Breast epithelium (tissue), 3 donors: ENCODE measurements around the gene FMC1.

Source experiments
- POLR2A ChIP-seq: fragments of 450-650 bp; IDR thresholded peaks from one replicate; pipeline ENCODE4 v1.6.1; 2016; ENCODE audit warnings: antibody characterized with exemption, mild to moderate bottlenecking, moderate library complexity
- POLR2AphosphoS5 ChIP-seq, 3 donors: sonication (generic); formaldehyde crosslinking; IDR thresholded peaks; one replicate each; pipeline ENCODE4 v1.6.1; 2017; ENCODE audit warnings: antibody characterized with exemption in 3 of 3
- TF ChIP-seq, protein P1 (sequence below), 3 donors: fragments of 450-650 bp; IDR thresholded peaks; one replicate each; pipeline ENCODE4 v1.5.1; 2016 to 2017; ENCODE audit warnings: antibody characterized with exemption in 3 of 3, mild to moderate bottlenecking in 3 of 3, moderate library complexity in 3 of 3

DNA sequence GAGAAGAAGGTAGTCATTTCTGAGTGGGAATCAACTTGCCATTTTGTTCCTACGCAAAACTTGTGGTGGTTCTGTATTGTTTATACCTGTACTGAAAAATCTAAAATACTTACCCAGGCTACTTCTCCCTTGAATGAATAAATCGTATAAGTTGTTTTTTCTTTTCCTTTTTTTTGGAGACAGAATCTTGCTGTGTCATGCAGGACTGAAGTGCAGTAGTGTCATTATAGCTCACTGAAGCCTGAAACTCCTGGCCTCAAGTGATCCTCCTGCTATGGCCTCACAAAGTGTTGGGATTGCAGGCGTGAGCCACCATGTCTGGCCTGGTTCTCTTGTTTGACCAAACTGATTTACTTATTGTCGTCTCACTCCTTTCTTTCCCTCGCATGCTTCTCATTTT lies 46.5 kb downstream of the FMC1 start:
- TF ChIP-seq POLR2A: no peak
- TF ChIP-seq, protein P1, sequence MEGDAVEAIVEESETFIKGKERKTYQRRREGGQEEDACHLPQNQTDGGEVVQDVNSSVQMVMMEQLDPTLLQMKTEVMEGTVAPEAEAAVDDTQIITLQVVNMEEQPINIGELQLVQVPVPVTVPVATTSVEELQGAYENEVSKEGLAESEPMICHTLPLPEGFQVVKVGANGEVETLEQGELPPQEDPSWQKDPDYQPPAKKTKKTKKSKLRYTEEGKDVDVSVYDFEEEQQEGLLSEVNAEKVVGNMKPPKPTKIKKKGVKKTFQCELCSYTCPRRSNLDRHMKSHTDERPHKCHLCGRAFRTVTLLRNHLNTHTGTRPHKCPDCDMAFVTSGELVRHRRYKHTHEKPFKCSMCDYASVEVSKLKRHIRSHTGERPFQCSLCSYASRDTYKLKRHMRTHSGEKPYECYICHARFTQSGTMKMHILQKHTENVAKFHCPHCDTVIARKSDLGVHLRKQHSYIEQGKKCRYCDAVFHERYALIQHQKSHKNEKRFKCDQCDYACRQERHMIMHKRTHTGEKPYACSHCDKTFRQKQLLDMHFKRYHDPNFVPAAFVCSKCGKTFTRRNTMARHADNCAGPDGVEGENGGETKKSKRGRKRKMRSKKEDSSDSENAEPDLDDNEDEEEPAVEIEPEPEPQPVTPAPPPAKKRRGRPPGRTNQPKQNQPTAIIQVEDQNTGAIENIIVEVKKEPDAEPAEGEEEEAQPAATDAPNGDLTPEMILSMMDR (IDR thresholded peaks at IDR 0.05): no peak
- no peak for TF ChIP-seq POLR2AphosphoS5 (IDR thresholded peaks at IDR 0.05)
